Cardiac fibroblast (primary cell): ENCODE results near the gene RBMS3.

Experiments used
- DNase-seq, 2 donors: peaks; one replicate each; pipeline versions ENCODE4 v3.0.0 to v3.0.0-alpha.2; 2010; ENCODE audit warnings: low read depth in 2 of 2
- H3K4me3 ChIP-seq, 2 donors: replicated peaks in 1 of 2; 1 replicate in 1 of 2; 2 replicates in 1 of 2; pipeline ENCODE4 v1.5.1; 2011; ENCODE audit warnings: low read depth in 2 of 2, low read length in 2 of 2, mild to moderate bottlenecking in 2 of 2, moderate library complexity in 1 of 2
- TF ChIP-seq, protein P1 (sequence below): IDR thresholded peaks from one replicate; pipeline ENCODE4 v1.5.1; 2011; ENCODE audit warnings: low read depth, mild to moderate bottlenecking, low read length, inconsistent platforms

The RBMS3 gene

GRCh38 chr3:29853841-29854397 lies 573.0 kb downstream of the RBMS3 start:
- TF ChIP-seq, protein P1, sequence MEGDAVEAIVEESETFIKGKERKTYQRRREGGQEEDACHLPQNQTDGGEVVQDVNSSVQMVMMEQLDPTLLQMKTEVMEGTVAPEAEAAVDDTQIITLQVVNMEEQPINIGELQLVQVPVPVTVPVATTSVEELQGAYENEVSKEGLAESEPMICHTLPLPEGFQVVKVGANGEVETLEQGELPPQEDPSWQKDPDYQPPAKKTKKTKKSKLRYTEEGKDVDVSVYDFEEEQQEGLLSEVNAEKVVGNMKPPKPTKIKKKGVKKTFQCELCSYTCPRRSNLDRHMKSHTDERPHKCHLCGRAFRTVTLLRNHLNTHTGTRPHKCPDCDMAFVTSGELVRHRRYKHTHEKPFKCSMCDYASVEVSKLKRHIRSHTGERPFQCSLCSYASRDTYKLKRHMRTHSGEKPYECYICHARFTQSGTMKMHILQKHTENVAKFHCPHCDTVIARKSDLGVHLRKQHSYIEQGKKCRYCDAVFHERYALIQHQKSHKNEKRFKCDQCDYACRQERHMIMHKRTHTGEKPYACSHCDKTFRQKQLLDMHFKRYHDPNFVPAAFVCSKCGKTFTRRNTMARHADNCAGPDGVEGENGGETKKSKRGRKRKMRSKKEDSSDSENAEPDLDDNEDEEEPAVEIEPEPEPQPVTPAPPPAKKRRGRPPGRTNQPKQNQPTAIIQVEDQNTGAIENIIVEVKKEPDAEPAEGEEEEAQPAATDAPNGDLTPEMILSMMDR, result no peak
- no peak overlapping the region for H3K4me3 ChIP-seq
- no peak for DNase-seq

GRCh38 chr3:29854821-29855220 lies 574.0 kb downstream of the RBMS3 start:
- no peak overlapping the region for H3K4me3 ChIP-seq
- DNase-seq, result no peak
- TF ChIP-seq, protein P1, result no peak

DNA sequence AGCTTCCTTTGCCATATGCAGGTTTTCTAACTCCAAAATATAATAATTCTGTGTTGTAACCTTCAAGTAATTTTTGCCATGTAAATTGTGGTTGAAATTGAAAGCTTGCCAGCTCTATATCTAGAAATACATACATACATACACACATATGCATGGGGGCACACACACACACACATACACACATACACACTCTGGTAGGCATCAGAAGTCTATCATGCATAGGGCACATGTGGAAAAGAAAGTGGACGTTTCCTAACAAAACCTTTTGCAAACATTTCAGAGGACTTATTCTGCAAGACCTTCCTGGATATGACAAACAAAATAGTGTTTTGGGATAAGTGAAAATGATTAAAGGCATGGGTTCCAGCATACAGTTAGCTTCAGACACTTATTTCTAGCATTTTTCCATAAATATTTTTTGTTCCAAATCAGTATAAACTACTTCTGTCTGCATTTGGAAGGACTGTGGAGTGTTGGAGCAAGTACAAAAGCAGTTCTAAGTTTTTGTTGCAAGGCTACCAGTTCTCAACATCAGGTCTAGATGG lies 578.9 kb downstream of the RBMS3 start:
- no peak overlapping the region for H3K4me3 ChIP-seq
- TF ChIP-seq, protein P1, result no peak
- DNase-seq, result no peak

- TF ChIP-seq, protein P1, result no peak
- no peak for DNase-seq
- H3K4me3 ChIP-seq, result no peak overlapping the region
Observed at GRCh38 chr3:29864809-29865208, 583.9 kb downstream of the RBMS3 start.

DNA sequence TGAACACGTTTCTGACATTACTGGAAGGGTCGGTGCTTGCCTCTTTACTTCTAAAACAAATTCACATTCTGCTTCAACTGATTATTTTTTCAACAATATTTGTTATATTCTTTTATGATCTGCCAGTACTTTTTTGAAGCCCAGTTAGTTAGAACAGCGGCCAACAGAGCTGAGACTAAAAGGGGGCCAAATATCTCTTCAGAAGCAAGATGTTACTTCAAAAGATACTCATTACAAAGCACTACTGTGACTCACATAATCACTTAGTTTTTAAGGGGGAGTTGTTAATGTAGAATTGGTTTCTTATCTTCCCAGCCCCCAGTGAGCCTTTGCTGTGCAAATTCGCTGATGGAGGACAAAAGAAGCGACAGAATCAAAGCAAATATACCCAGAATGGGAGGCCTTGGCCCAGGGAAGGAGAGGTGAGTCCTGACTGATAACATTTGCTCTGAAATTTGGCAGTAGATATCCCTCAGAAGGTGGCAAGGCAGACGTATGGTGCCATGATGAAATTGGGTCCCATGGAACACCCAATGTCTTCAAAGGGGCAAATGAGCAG lies 587.8 kb downstream of the RBMS3 start:
- TF ChIP-seq, protein P1, result no peak
- DNase-seq, result no peak
- H3K4me3 ChIP-seq, result no peak overlapping the region

GRCh38 chr3:29870136-29870535 lies 589.3 kb downstream of the RBMS3 start:
- TF ChIP-seq, protein P1, result no peak
- no peak overlapping the region for H3K4me3 ChIP-seq

More at GRCh38 chr3:29870136-29870535, 589.3 kb downstream of the RBMS3 start:
- no peak for DNase-seq
